Transverse colon (tissue), 4 donors: Measurements from ENCODE around the gene MAP4K4. TPM values are rescaled to one million over a fixed set of nuclear protein-coding genes. Genes with fewer than 3 reads are reported as not detected.

ENCODE experiments used
- DNase-seq: peaks from one replicate; pipeline ENCODE4 v3.0.0-alpha.2; 2019
- H3K27ac ChIP-seq, 4 donors: fragments of 200-600 bp; sonication (generic); 2 replicates each; pipeline ENCODE4 v1.5.1; 2016 to 2018; ENCODE audit warnings: inconsistent platforms in 4 of 4
- H3K27me3 ChIP-seq: fragments of 200-600 bp; sonication (generic); 2 replicates; pipeline ENCODE4 v1.5.1; 2017; ENCODE audit warnings: inconsistent platforms
- H3K36me3 ChIP-seq, 4 donors: fragments of 200-600 bp; sonication (generic); 2 replicates each; pipeline ENCODE4 v1.5.1; 2017 to 2019; ENCODE audit warnings: inconsistent platforms in 4 of 4
- H3K4me1 ChIP-seq, 4 donors: fragments of 200-600 bp; sonication (generic); 2 replicates each; pipeline ENCODE4 v1.5.1; 2017 to 2020; ENCODE audit warnings: inconsistent platforms in 4 of 4
- H3K4me3 ChIP-seq, 4 donors: fragments of 200-600 bp; sonication (generic); 1 replicate in 1 of 4; 2 replicates in 3 of 4; pipeline versions ENCODE4 v1.5.1 to v1.6.1; 2017 to 2019; ENCODE audit warnings: inconsistent platforms in 4 of 4
- H3K9me3 ChIP-seq, 2 donors: fragments of 200-600 bp; sonication (generic); 2 replicates each; pipeline ENCODE4 v1.5.1; 2017 to 2019; ENCODE audit warnings: inconsistent platforms in 2 of 2
- EP300 ChIP-seq: sonication (generic); formaldehyde crosslinking; IDR thresholded peaks from one replicate; pipeline ENCODE4 v1.6.1; 2017; ENCODE audit warnings: antibody characterized with exemption, low read depth
- POLR2A ChIP-seq: fragments of 450-650 bp; IDR thresholded peaks from one replicate; pipeline ENCODE4 v1.6.1; 2016; ENCODE audit warnings: antibody characterized with exemption, mild to moderate bottlenecking, moderate library complexity
- POLR2AphosphoS5 ChIP-seq, 3 donors: sonication (generic); formaldehyde crosslinking; IDR thresholded peaks; one replicate each; pipeline ENCODE4 v1.6.1; 2016; ENCODE audit warnings: antibody characterized with exemption in 3 of 3
- WGBS, 2 donors: methylation state at CpG; one replicate each; pipeline ENCODE4 v1.1.5; 2018; ENCODE audit warnings: low coverage in 1 of 2; 5-methylcytosine and 5-hydroxymethylcytosine counted together
- in situ Hi-C, 4 donors: fragments of 200-750 bp; cut with MboI; loops; one replicate each; pipeline versions ENCODE4 v1.15.0 to v1.15.1; 2017; ENCODE audit warnings: low sequenced_read_pairs in 3 of 4, low pct_ligation_motif_present in 1 of 4, low pct_unique_long_range_greater_than_20kb in 1 of 4
- intact Hi-C: fragments of 100-400 bp; cut with DNase I; formaldehyde crosslinking; loops from one replicate; pipeline ENCODE4 v1.15.1; 2023; ENCODE audit warnings: low total_unique reads
- total RNA-seq, 4 donors: library from RNA; depleted of rRNA; stranded (reverse); fragments of >200 nt; gene quantifications; one replicate each; pipeline ENCODE4 v1.1.0, GENCODE V29; 2016
- TF ChIP-seq, protein P1 (sequence below), 5 experiments: fragments of 200-600 bp in 3 of 5; fragments of 450-650 bp in 2 of 5; sonication (generic) in 3 of 5; IDR thresholded peaks; 1 replicate in 2 of 5; 2 replicates in 3 of 5; pipeline ENCODE4 v1.5.1; 2016 to 2017; ENCODE audit warnings: antibody characterized with exemption in 5 of 5, inconsistent platforms in 3 of 5, mild to moderate bottlenecking in 2 of 5, moderate library complexity in 1 of 5

MAP4K4 gene
- total RNA-seq = 10 to 100 TPM; 20.3 to 42.3 (median 29.6) TPM

GRCh38 chr2:101697124-101698013 is at the start of gene MAP4K4:
Gene MAP4K4, plus strand, starts transcription at chr2:101697707. Its CDS starts 374 bp downstream, at chr2:101698081.
- peak within 1 kb of the TSS; percentile 84 to 89 (median 86) for H3K27ac ChIP-seq
- H3K9me3 ChIP-seq = no peaks in the 10 kb centered on the region
- TF ChIP-seq POLR2AphosphoS5 (IDR thresholded peaks at IDR 0.05) = peak in 1 of 3 donors; percentile 34
- TF ChIP-seq POLR2A = peak; percentile 8
- TF ChIP-seq, protein P1, sequence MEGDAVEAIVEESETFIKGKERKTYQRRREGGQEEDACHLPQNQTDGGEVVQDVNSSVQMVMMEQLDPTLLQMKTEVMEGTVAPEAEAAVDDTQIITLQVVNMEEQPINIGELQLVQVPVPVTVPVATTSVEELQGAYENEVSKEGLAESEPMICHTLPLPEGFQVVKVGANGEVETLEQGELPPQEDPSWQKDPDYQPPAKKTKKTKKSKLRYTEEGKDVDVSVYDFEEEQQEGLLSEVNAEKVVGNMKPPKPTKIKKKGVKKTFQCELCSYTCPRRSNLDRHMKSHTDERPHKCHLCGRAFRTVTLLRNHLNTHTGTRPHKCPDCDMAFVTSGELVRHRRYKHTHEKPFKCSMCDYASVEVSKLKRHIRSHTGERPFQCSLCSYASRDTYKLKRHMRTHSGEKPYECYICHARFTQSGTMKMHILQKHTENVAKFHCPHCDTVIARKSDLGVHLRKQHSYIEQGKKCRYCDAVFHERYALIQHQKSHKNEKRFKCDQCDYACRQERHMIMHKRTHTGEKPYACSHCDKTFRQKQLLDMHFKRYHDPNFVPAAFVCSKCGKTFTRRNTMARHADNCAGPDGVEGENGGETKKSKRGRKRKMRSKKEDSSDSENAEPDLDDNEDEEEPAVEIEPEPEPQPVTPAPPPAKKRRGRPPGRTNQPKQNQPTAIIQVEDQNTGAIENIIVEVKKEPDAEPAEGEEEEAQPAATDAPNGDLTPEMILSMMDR (IDR thresholded peaks at IDR 0.05) = peak in 1 of 5 experiments; percentile 26
- no peak for TF ChIP-seq EP300
- intact Hi-C loops (loop anchor here (2.0 to 5.0 kb wide), 2 partner anchors 77 to 135 kb away; no protein-coding TSS in a partner anchor), in situ Hi-C loops (loop anchor here in 3 of 4 donors (10.0 to 25.0 kb wide), 2 partner anchors 115 to 127 kb away; no protein-coding TSS in a partner anchor)
- H3K4me1 ChIP-seq = peaks cover 6 to 34% (median 14%) of the 10 kb centered on the region in 4 donors
- H3K4me3 ChIP-seq = peak within 1 kb of the TSS; percentile 59 to 80 (median 66)
- H3K36me3 ChIP-seq = no peaks in the 10 kb centered on the region
- 0% methylated on average over 93 of the region's 129 CpGs; no CpG with 5 or more reads in 1 of the 2 donors for WGBS, 2 donors
- peak; percentile 78 for DNase-seq
- H3K27me3 ChIP-seq = no peaks in the 10 kb centered on the region

GRCh38 chr2:101653469-101653868 is 44.0 kb upstream of the MAP4K4 start:
- Histone ChIP-seq H3K4me3 (no peak overlapping the region), H3K27me3 (no peaks in the 10 kb centered on the region), H3K4me1 (peaks cover 0 to 7% (median 0%) of the 10 kb centered on the region in 4 donors), H3K27ac (no peak overlapping the region), H3K9me3 (no peaks in the 10 kb centered on the region), H3K36me3 (no peaks in the 10 kb centered on the region)
- intact Hi-C loops (no loop called here), in situ Hi-C loops (no loop called here)
- TF ChIP-seq EP300 (no peak), POLR2A (no peak), POLR2AphosphoS5 (IDR thresholded peaks at IDR 0.05) (no peak)
- TF ChIP-seq, protein P1 (IDR thresholded peaks at IDR 0.05) = no peak
- DNase-seq = no peak
- WGBS, 2 donors = 75 to 79% methylated on average over 7 of the region's 7 CpGs

GRCh38 chr2:101655702-101656422 is 41.6 kb upstream of the MAP4K4 start:
- no peak for DNase-seq
- H3K9me3 ChIP-seq = no peaks in the 10 kb centered on the region
- WGBS, 2 donors = 59 to 62% methylated on average over 3 to 5 of the region's 5 CpGs
- no peaks in the 10 kb centered on the region for H3K36me3 ChIP-seq
- no peaks in the 10 kb centered on the region for H3K27me3 ChIP-seq
- intact Hi-C loops = no loop called here
- in situ Hi-C loops = no loop called here
- H3K4me3 ChIP-seq = no peak overlapping the region
- H3K27ac ChIP-seq = peak overlapping the region; percentile 34 to 52 (median 45)
- no peak for TF ChIP-seq POLR2A
- no peak for TF ChIP-seq EP300
- TF ChIP-seq POLR2AphosphoS5 (IDR thresholded peaks at IDR 0.05) = no peak
- H3K4me1 ChIP-seq = peaks cover 0 to 7% (median 0%) of the 10 kb centered on the region in 4 donors

- intact Hi-C loops = no loop called here
- Histone ChIP-seq H3K27me3 (no peaks in the 10 kb centered on the region), H3K4me3 (no peak overlapping the region), H3K9me3 (no peaks in the 10 kb centered on the region), H3K27ac (no peak overlapping the region), H3K4me1 (peaks cover 0 to 7% (median 0%) of the 10 kb centered on the region in 4 donors), H3K36me3 (no peaks in the 10 kb centered on the region)
- WGBS, 2 donors = 91 to 100% methylated on average over 1 to 6 of the region's 6 CpGs
- no peak for DNase-seq
- in situ Hi-C loops = no loop called here
- TF ChIP-seq POLR2A (no peak), POLR2AphosphoS5 (IDR thresholded peaks at IDR 0.05) (no peak), EP300 (no peak)
- TF ChIP-seq, protein P1 (IDR thresholded peaks at IDR 0.05) = no peak
Measured at GRCh38 chr2:101657787-101658186, 39.7 kb upstream of the MAP4K4 start.
